Endothelial cell of umbilical vein (primary cell): ENCODE data around the gene ZBTB44. TPM values are rescaled to one million over a fixed set of nuclear protein-coding genes. Genes with fewer than 3 reads are reported as not detected.
"Not testable (repeated sequence)": the region's sequence is repeated elsewhere in the genome, so short reads cannot be mapped to it uniquely, and the experiment has no call there.

Experiments
- BruUV-seq: library from RNA; stranded (reverse); fragments of 400-500 nt; replicated peaks from 2 replicates; lab custom pipeline; 2021; lab: Mats Ljungman, UMichigan
- CTCF ChIA-PET: fragments of 300-600, 350-600 bp; sonication (Branson Sonifier 250); formaldehyde crosslinking; loops from one replicate; lab custom pipeline; 2021; ENCODE audit warnings: antibody characterized with exemption, inconsistent platforms; lab: Charles Lee
- POLR2A ChIA-PET: fragments of 300-600, 350-600 bp; sonication (Branson Sonifier 250); formaldehyde crosslinking; loops from one replicate; lab custom pipeline; 2021; ENCODE audit warnings: antibody characterized with exemption, inconsistent platforms; lab: Charles Lee
- DNase-seq: peaks from one replicate; pipeline ENCODE4 v3.0.0-alpha.2; 2011; ENCODE audit warnings: low read depth, low spot score
- FAIRE-seq: peaks from 2 replicates; lab custom pipeline; 2011; peaks lifted over from hg19 to GRCh38; lab: Jason Lieb, UNC
- H2AFZ ChIP-seq: 2 replicates; pipeline ENCODE4 v1.6.0; 2012; ENCODE audit warnings: low read depth, low read length, control low read depth, inconsistent platforms
- H3K27ac ChIP-seq: 2 replicates; pipeline ENCODE4 v1.5.1; 2011; ENCODE audit warnings: low read depth, mild to moderate bottlenecking, control low read depth, low read length, moderate library complexity; ENCODE audit not compliant: insufficient read depth
- H3K27me3 ChIP-seq, 2 experiments: 2 replicates each; pipeline versions ENCODE4 v1.6.0 to v1.6.1; 2011; ENCODE audit warnings: low read length in 2 of 2, mixed read lengths in 1 of 2; ENCODE audit not compliant: control insufficient read depth in 2 of 2, insufficient read depth in 2 of 2
- H3K36me3 ChIP-seq, 2 experiments: 2 replicates in 1 of 2; 3 replicates in 1 of 2; pipeline ENCODE4 v1.5.1; 2011; ENCODE audit warnings: low read length in 2 of 2, mild to moderate bottlenecking in 1 of 2, moderate library complexity in 1 of 2; ENCODE audit not compliant: control insufficient read depth in 2 of 2, insufficient read depth in 2 of 2; ENCODE audit errors: extremely low read depth in 1 of 2
- H3K4me1 ChIP-seq: 3 replicates; pipeline ENCODE4 v1.5.1; 2011; ENCODE audit warnings: mild to moderate bottlenecking, low read length; ENCODE audit not compliant: control insufficient read depth, insufficient read depth; ENCODE audit errors: extremely low read depth
- H3K4me2 ChIP-seq: 2 replicates; pipeline ENCODE4 v1.6.1; 2011; ENCODE audit warnings: low read length, control low read depth, mixed read lengths; ENCODE audit not compliant: insufficient read depth
- H3K4me3 ChIP-seq, 3 experiments: fragments of 200-600 bp in 1 of 3; sonication (generic), shearing (Covaris generic) in 1 of 3; replicated peaks in 1 of 3; 2 replicates each; pipeline ENCODE4 v1.5.1; 2011 to 2016; ENCODE audit warnings: control low read depth in 3 of 3, low read length in 3 of 3, mild to moderate bottlenecking in 2 of 3, inconsistent platforms in 1 of 3, low read depth in 1 of 3, moderate library complexity in 1 of 3; ENCODE audit not compliant: insufficient read depth in 1 of 3
- H3K79me2 ChIP-seq: 2 replicates; pipeline ENCODE4 v1.6.0; 2012; ENCODE audit warnings: low read length, inconsistent platforms; ENCODE audit not compliant: control insufficient read depth, insufficient read depth
- H3K9ac ChIP-seq: replicated peaks from 2 replicates; pipeline ENCODE3; 2011; ENCODE audit warnings: low read length, control low read depth; ENCODE audit not compliant: insufficient read depth; ENCODE audit errors: extremely low read depth
- H3K9me1 ChIP-seq: replicated peaks from 3 replicates; pipeline ENCODE4 v1.6.0; 2011; ENCODE audit warnings: mild to moderate bottlenecking, low read length; ENCODE audit not compliant: control insufficient read depth, insufficient read depth; ENCODE audit errors: extremely low read depth
- H3K9me3 ChIP-seq: replicated peaks from 2 replicates; pipeline ENCODE4 v1.5.1; 2012; ENCODE audit warnings: low read length, inconsistent platforms; ENCODE audit not compliant: control insufficient read depth, insufficient read depth
- H4K20me1 ChIP-seq: replicated peaks from 2 replicates; pipeline ENCODE3; 2011; ENCODE audit warnings: mild to moderate bottlenecking, low read length; ENCODE audit not compliant: control insufficient read depth, insufficient read depth; ENCODE audit errors: extremely low read depth
- EZH2 ChIP-seq: IDR thresholded peaks from 2 replicates; pipeline ENCODE4 v1.6.1; 2012; ENCODE audit warnings: borderline replicate concordance, low read depth, mild to moderate bottlenecking, moderate library complexity, low read length, inconsistent platforms; ENCODE audit not compliant: severe bottlenecking
- JUN ChIP-seq: IDR thresholded peaks from 2 replicates; pipeline ENCODE4 v1.6.1; 2011; ENCODE audit warnings: borderline replicate concordance, low read depth; ENCODE audit not compliant: insufficient read length, insufficient read depth
- dilution Hi-C: fragments of 300-500 bp; cut with MboI; formaldehyde crosslinking; loops from one replicate; pipeline ENCODE4 v1.15.0; 2019; ENCODE audit warnings: low sequenced_read_pairs; ENCODE audit not compliant: extremely low pct_ligation_motif_present
- intact Hi-C: fragments of 100-400 bp; cut with micrococcal nuclease; formaldehyde crosslinking; loops from one replicate; pipeline ENCODE4 v1.10.0; 2022
- polyA plus RNA-seq, 4 experiments: library from polyadenylated mRNA; depleted of rRNA in 3 of 4; stranded (reverse) in 3 of 4; unstranded in 1 of 4; fragments of >200 nt; gene quantifications; 2 replicates each; pipeline versions ENCODE4 v1.2.1 to v1.2.3, GENCODE V29; 2011 to 2012; ENCODE audit warnings: missing spikeins in 1 of 4
- total RNA-seq: library from RNA; stranded (reverse); gene quantifications from 2 replicates; pipeline ENCODE4 v1.2.3, GENCODE V29; 2021
- TF ChIP-seq, protein P1 (sequence below): IDR thresholded peaks from 2 replicates; pipeline ENCODE4 v1.6.1; 2011; ENCODE audit not compliant: insufficient read depth, insufficient read length

Gene ZBTB44
- total and polyA plus RNA-seq, 2 donors (not counting 3 experiments of a cell fraction or from before 2014, with no cell fraction given) = 8.7 to 24.4 TPM

- intact Hi-C loops (no loop called here), dilution Hi-C loops (no loop called here)
- no peak overlapping the region for H2AFZ ChIP-seq
Observed at GRCh38 chr11:130246270-130246669, 68.4 kb downstream of the ZBTB44 start.

GRCh38 chr11:130245375-130245774 lies 69.3 kb downstream of the ZBTB44 start:
- H3K9ac ChIP-seq, H3K9me3 ChIP-seq, CTCF ChIA-PET, BruUV-seq, intact Hi-C loops, H3K27ac ChIP-seq, H3K36me3 ChIP-seq, DNase-seq, H3K4me2 ChIP-seq, FAIRE-seq, H3K4me3 ChIP-seq, H3K79me2 ChIP-seq, POLR2A ChIA-PET, H3K9me1 ChIP-seq, H3K4me1 ChIP-seq, H3K27me3 ChIP-seq, H2AFZ ChIP-seq, dilution Hi-C loops, H4K20me1 ChIP-seq: not testable (repeated sequence)

More at GRCh38 chr11:130246270-130246669, 68.4 kb downstream of the ZBTB44 start:
- Histone ChIP-seq H3K27me3 (no peaks in the 10 kb centered on the region), H3K4me3 (no peak overlapping the region), H4K20me1 (no peaks in the 10 kb centered on the region), H3K9me1 (no peaks in the 10 kb centered on the region), H3K4me1 (no peaks in the 10 kb centered on the region), H3K4me2 (no peak overlapping the region), H3K9ac (no peak overlapping the region), H3K9me3 (no peaks in the 10 kb centered on the region), H3K27ac (no peak overlapping the region), H3K79me2 (no peaks in the 10 kb centered on the region), H3K36me3 (no peaks in the 10 kb centered on the region)
- no TSS peak for BruUV-seq
- POLR2A ChIA-PET = no interaction called here
- TF ChIP-seq EZH2 = no peak
- no peak for TF ChIP-seq JUN
- TF ChIP-seq, protein P1, sequence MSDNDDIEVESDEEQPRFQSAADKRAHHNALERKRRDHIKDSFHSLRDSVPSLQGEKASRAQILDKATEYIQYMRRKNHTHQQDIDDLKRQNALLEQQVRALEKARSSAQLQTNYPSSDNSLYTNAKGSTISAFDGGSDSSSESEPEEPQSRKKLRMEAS = no peak
- DNase-seq (no peak), FAIRE-seq (no peak)
- CTCF ChIA-PET = no interaction called here
